ENCODE data around the gene PPM1B.

PPM1B gene

GRCh38 chr2:44191739-44192138 lies 23.1 kb downstream of the PPM1B start:
- DNase-seq (ENCODE audit: low read depth) = no peak
- no peak overlapping the region for H3K4me3 ChIP-seq (ENCODE audit: low read depth, low read length)
- TF ChIP-seq, protein P1, sequence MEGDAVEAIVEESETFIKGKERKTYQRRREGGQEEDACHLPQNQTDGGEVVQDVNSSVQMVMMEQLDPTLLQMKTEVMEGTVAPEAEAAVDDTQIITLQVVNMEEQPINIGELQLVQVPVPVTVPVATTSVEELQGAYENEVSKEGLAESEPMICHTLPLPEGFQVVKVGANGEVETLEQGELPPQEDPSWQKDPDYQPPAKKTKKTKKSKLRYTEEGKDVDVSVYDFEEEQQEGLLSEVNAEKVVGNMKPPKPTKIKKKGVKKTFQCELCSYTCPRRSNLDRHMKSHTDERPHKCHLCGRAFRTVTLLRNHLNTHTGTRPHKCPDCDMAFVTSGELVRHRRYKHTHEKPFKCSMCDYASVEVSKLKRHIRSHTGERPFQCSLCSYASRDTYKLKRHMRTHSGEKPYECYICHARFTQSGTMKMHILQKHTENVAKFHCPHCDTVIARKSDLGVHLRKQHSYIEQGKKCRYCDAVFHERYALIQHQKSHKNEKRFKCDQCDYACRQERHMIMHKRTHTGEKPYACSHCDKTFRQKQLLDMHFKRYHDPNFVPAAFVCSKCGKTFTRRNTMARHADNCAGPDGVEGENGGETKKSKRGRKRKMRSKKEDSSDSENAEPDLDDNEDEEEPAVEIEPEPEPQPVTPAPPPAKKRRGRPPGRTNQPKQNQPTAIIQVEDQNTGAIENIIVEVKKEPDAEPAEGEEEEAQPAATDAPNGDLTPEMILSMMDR (IDR thresholded peaks at IDR 0.05; ENCODE audit: control insufficient read depth, extremely low read depth, insufficient read depth) = no peak

DNA sequence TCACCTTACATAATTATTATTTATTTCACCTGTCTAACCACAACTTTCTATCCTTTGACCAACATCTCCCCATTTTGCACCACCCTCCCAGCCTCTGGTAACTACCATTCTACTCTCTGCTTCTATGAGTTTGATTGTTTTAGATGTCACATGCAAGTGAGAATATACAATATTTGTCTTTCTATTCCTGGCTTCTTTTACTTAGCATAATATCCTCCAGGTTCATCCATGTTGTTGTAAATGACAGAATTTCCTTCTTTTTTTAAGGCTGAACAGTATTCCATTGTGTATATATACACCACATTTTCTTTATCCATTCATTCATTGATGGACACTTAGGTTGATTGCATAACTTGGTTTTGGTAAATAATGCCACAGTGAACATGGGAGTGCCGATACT lies 24.0 kb downstream of the PPM1B start:
- TF ChIP-seq, protein P1 (IDR thresholded peaks at IDR 0.05; ENCODE audit: control insufficient read depth, extremely low read depth, insufficient read depth) = no peak
- DNase-seq (ENCODE audit: low read depth) = no peak

DNA sequence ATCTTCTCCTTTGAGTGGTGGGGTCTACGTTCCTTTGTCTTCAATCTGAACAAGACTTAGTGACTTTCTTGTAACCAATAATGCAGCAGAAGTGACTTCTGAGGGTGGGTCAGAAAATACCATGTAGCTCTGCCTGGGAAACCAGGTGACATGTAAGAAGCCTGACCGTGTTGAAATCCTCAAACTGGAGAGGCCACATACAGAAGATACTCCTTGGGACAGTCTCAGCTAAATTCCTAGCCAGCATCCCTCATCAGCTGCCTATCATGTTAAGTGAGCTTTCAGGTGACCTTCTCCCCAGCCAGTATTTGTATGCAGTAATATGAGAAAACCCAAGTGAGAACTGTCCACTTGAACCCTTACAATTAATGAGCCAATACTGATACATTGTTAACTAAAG lies 27.0 kb downstream of the PPM1B start:
- TF ChIP-seq, protein P1 (IDR thresholded peaks at IDR 0.05; ENCODE audit: control insufficient read depth, extremely low read depth, insufficient read depth) = no peak
- DNase-seq (ENCODE audit: low read depth) = no peak
- no peak overlapping the region for H3K4me3 ChIP-seq (ENCODE audit: low read depth, low read length)

More for the DNA sequence above, 24.0 kb downstream of the PPM1B start:
- H3K4me3 ChIP-seq (ENCODE audit: low read depth, low read length) = no peak overlapping the region

GRCh38 chr2:44197816-44198215 lies 29.1 kb downstream of the PPM1B start:
- TF ChIP-seq, protein P1 (IDR thresholded peaks at IDR 0.05; ENCODE audit: control insufficient read depth, extremely low read depth, insufficient read depth) = no peak
- H3K4me3 ChIP-seq (ENCODE audit: low read depth, low read length) = no peak overlapping the region
- no peak for DNase-seq (ENCODE audit: low read depth)

DNA sequence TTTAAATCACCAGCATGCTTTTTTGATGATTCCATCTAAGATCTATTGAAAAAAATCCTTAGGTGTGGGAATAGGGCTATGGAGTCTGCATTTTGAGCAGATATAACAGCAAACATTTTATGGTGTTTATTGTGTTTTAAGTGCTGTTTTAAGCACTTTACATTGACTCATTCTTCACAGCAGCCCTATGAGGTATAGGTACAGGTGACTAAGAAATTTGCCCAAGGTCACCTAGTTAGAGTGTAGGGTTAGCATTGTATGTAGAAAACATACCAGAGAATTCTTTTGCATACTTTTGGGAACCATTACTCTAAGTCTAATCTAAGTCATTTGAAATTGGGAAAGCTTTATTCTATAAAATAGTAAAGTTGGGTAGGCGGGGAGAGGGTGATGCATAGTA lies 31.3 kb downstream of the PPM1B start:
- H3K4me3 ChIP-seq (ENCODE audit: low read depth, low read length) = no peak overlapping the region
- TF ChIP-seq, protein P1 (IDR thresholded peaks at IDR 0.05; ENCODE audit: control insufficient read depth, extremely low read depth, insufficient read depth) = no peak
- no peak for DNase-seq (ENCODE audit: low read depth)

DNA sequence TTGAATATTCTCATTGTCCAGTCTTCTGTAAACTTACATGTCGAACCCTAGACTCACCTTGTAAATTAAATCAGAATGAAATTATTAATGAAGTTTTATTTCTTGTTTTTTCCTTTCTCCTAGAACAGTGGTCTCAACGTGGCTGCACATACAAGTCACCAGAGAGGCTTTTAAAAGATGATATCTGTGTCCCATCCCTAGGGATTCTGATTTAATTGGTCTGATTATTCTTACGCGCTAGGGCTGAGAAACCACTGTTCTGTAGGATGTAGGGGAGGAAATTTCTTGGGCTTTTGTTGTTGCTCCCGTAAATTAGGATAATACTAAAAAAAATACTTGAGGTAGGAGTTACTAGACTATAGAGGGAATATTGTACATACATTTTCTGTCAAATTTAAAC lies 32.1 kb downstream of the PPM1B start:
- TF ChIP-seq, protein P1 (IDR thresholded peaks at IDR 0.05; ENCODE audit: control insufficient read depth, extremely low read depth, insufficient read depth) = no peak
- no peak for DNase-seq (ENCODE audit: low read depth)
- H3K4me3 ChIP-seq (ENCODE audit: low read depth, low read length) = no peak overlapping the region

DNA sequence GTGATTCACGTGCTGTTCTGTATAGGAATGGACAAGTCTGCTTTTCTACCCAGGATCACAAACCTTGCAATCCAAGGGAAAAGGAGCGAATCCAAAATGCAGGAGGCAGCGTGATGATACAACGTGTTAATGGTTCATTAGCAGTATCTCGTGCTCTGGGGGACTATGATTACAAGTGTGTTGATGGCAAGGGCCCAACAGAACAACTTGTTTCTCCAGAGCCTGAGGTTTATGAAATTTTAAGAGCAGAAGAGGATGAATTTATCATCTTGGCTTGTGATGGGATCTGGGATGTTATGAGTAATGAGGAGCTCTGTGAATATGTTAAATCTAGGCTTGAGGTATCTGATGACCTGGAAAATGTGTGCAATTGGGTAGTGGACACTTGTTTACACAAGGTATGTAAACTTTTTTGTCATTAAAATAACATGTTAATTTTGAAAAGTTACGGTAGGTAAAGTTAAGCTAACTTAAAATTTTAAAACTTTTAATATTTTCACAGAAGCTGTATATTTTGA lies 33.0 kb downstream of the PPM1B start:
- TF ChIP-seq, protein P1 (IDR thresholded peaks at IDR 0.05; ENCODE audit: control insufficient read depth, extremely low read depth, insufficient read depth) = no peak
- no peak overlapping the region for H3K4me3 ChIP-seq (ENCODE audit: low read depth, low read length)
- DNase-seq (ENCODE audit: low read depth) = no peak

All from LNCaP clone FGC (cell line).